ENCODE measurements around the gene GABRR2.

DNA sequence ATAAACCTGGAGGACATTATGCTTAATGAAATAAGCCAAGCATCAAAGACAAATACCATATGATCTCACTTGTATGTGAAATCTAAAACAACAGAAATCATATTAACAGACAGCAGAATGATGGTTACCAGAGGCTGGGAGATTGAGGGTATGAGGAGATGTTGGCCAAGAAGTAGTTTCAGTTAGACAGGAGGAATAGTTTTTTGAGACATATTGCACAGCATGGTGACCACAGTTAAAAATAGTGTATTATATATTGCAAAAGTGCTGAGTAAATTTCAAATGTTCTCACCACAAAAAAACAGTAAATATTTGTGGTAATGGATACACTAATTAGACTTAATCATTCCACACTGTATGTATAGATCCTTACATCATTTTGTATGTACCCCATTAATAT, 99.7 kb downstream of the GABRR2 start:
- TF ChIP-seq POLR2A (IDR thresholded peaks at IDR 0.05; ENCODE audit: low read depth, low read length) (no peak), ZNF217 (IDR thresholded peaks at IDR 0.05) (no peak), JUNB (IDR thresholded peaks at IDR 0.05) (no peak), MTA2 (IDR thresholded peaks at IDR 0.05; ENCODE audit: low read depth) (no peak), EZH2 (IDR thresholded peaks at IDR 0.05; ENCODE audit: borderline replicate concordance, control insufficient read depth, low read depth, low read length) (no peak), BRCA1 (IDR thresholded peaks at IDR 0.05; ENCODE audit: low read depth, low read length) (no peak), SP1 (IDR thresholded peaks at IDR 0.05; ENCODE audit: low read depth, low read length) (no peak)
- TF ChIP-seq, protein P1, sequence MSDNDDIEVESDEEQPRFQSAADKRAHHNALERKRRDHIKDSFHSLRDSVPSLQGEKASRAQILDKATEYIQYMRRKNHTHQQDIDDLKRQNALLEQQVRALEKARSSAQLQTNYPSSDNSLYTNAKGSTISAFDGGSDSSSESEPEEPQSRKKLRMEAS (IDR thresholded peaks at IDR 0.05; ENCODE audit: low read depth, low read length) = no peak
- TF ChIP-seq, protein P2, sequence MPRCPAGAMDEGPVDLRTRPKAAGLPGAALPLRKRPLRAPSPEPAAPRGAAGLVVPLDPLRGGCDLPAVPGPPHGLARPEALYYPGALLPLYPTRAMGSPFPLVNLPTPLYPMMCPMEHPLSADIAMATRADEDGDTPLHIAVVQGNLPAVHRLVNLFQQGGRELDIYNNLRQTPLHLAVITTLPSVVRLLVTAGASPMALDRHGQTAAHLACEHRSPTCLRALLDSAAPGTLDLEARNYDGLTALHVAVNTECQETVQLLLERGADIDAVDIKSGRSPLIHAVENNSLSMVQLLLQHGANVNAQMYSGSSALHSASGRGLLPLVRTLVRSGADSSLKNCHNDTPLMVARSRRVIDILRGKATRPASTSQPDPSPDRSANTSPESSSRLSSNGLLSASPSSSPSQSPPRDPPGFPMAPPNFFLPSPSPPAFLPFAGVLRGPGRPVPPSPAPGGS (IDR thresholded peaks at IDR 0.05; ENCODE audit: borderline replicate concordance, insufficient read depth, low read depth, low read length, poor library complexity, severe bottlenecking) = no peak
- TF ChIP-seq, protein P3, sequence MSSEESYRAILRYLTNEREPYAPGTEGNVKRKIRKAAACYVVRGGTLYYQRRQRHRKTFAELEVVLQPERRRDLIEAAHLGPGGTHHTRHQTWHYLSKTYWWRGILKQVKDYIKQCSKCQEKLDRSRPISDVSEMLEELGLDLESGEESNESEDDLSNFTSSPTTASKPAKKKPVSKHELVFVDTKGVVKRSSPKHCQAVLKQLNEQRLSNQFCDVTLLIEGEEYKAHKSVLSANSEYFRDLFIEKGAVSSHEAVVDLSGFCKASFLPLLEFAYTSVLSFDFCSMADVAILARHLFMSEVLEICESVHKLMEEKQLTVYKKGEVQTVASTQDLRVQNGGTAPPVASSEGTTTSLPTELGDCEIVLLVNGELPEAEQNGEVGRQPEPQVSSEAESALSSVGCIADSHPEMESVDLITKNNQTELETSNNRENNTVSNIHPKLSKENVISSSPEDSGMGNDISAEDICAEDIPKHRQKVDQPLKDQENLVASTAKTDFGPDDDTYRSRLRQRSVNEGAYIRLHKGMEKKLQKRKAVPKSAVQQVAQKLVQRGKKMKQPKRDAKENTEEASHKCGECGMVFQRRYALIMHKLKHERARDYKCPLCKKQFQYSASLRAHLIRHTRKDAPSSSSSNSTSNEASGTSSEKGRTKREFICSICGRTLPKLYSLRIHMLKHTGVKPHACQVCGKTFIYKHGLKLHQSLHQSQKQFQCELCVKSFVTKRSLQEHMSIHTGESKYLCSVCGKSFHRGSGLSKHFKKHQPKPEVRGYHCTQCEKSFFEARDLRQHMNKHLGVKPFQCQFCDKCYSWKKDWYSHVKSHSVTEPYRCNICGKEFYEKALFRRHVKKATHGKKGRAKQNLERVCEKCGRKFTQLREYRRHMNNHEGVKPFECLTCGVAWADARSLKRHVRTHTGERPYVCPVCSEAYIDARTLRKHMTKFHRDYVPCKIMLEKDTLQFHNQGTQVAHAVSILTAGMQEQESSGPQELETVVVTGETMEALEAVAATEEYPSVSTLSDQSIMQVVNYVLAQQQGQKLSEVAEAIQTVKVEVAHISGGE (CRISPR knock-in tag; IDR thresholded peaks at IDR 0.05) = no peak
- TF ChIP-seq, protein P4, sequence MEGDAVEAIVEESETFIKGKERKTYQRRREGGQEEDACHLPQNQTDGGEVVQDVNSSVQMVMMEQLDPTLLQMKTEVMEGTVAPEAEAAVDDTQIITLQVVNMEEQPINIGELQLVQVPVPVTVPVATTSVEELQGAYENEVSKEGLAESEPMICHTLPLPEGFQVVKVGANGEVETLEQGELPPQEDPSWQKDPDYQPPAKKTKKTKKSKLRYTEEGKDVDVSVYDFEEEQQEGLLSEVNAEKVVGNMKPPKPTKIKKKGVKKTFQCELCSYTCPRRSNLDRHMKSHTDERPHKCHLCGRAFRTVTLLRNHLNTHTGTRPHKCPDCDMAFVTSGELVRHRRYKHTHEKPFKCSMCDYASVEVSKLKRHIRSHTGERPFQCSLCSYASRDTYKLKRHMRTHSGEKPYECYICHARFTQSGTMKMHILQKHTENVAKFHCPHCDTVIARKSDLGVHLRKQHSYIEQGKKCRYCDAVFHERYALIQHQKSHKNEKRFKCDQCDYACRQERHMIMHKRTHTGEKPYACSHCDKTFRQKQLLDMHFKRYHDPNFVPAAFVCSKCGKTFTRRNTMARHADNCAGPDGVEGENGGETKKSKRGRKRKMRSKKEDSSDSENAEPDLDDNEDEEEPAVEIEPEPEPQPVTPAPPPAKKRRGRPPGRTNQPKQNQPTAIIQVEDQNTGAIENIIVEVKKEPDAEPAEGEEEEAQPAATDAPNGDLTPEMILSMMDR (IDR thresholded peaks at IDR 0.05 in 2 of 3, conservative IDR thresholded peaks at IDR 0.05 in 1 of 3; ENCODE audit: control insufficient read depth in 2 of 3, extremely low read depth in 1 of 3, insufficient read depth in 1 of 3, low read depth in 3 of 3, low read length in 3 of 3) = no peak
- TF ChIP-seq, protein P5, sequence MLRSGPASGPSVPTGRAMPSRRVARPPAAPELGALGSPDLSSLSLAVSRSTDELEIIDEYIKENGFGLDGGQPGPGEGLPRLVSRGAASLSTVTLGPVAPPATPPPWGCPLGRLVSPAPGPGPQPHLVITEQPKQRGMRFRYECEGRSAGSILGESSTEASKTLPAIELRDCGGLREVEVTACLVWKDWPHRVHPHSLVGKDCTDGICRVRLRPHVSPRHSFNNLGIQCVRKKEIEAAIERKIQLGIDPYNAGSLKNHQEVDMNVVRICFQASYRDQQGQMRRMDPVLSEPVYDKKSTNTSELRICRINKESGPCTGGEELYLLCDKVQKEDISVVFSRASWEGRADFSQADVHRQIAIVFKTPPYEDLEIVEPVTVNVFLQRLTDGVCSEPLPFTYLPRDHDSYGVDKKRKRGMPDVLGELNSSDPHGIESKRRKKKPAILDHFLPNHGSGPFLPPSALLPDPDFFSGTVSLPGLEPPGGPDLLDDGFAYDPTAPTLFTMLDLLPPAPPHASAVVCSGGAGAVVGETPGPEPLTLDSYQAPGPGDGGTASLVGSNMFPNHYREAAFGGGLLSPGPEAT (IDR thresholded peaks at IDR 0.05; ENCODE audit: low read depth) = no peak
